Hematopoietic multipotent progenitor cell treated with erythropoietin and hydrocortisone succinate and interleukin-3 and kit ligand, for 17 days (in vitro differentiated cells): ENCODE data around the gene SORCS2.
"Not testable (repeated sequence)": the region's sequence is repeated elsewhere in the genome, so short reads cannot be mapped to it uniquely, and the experiment has no call there.

Experiments
- DNase-seq: peaks from one replicate; pipeline ENCODE4 v3.0.0-alpha.2; 2015; ENCODE audit warnings: low spot score

Gene SORCS2

GRCh38 chr4:7587433-7588405, 395.4 kb downstream of the SORCS2 start:
- DNase-seq = no peak

- DNase-seq = no peak
These were observed 397.9 kb downstream of the SORCS2 start for GRCh38 chr4:7590189-7590588.

GRCh38 chr4:7590899-7591298, 398.6 kb downstream of the SORCS2 start:
- no peak for DNase-seq

GRCh38 chr4:7591409-7592053, 399.2 kb downstream of the SORCS2 start:
- no peak for DNase-seq

- no peak for DNase-seq
These were observed 401.5 kb downstream of the SORCS2 start for GRCh38 chr4:7593646-7594412.

- no peak for DNase-seq
These were observed 403.7 kb downstream of the SORCS2 start for GRCh38 chr4:7595934-7596461.

GRCh38 chr4:7596918-7597606, 404.7 kb downstream of the SORCS2 start:
- DNase-seq = no peak

- DNase-seq = no peak
These were observed 406.8 kb downstream of the SORCS2 start for GRCh38 chr4:7598939-7599790.

GRCh38 chr4:7600247-7600646, 407.9 kb downstream of the SORCS2 start:
- no peak for DNase-seq

GRCh38 chr4:7602166-7602565, 409.8 kb downstream of the SORCS2 start:
- not testable (repeated sequence) for DNase-seq

- no peak for DNase-seq
These were observed 415.0 kb downstream of the SORCS2 start for GRCh38 chr4:7607156-7607910.

GRCh38 chr4:7608046-7608445, 415.7 kb downstream of the SORCS2 start:
- DNase-seq = no peak

GRCh38 chr4:7609316-7609715, 417.0 kb downstream of the SORCS2 start:
- DNase-seq = no peak

- DNase-seq = no peak
These were observed 417.8 kb downstream of the SORCS2 start for GRCh38 chr4:7610022-7610670.

GRCh38 chr4:7610841-7611240, 418.5 kb downstream of the SORCS2 start:
- no peak for DNase-seq

GRCh38 chr4:7612311-7612897, 420.1 kb downstream of the SORCS2 start:
- DNase-seq = no peak

- no peak for DNase-seq
These were observed 422.1 kb downstream of the SORCS2 start for GRCh38 chr4:7614350-7614949.

GRCh38 chr4:7616193-7616592, 423.9 kb downstream of the SORCS2 start:
- DNase-seq = no peak

- DNase-seq = no peak
These were observed 426.0 kb downstream of the SORCS2 start for GRCh38 chr4:7618361-7618760.
